MCF 10A (cell line): ENCODE measurements around the gene ATP5F1E. TPM values are rescaled to one million over a fixed set of nuclear protein-coding genes. Genes with fewer than 3 reads are reported as not detected.

Experiments
- BruUV-seq: library from RNA; stranded (reverse); fragments of 400-500 nt; replicated peaks from 2 replicates; lab custom pipeline; 2021; lab: Mats Ljungman, UMichigan
- CTCF ChIA-PET: fragments of 300-600 bp; sonication (Branson Sonifier 250); formaldehyde crosslinking; extraction: SDS; loops from one replicate; lab custom pipeline; 2021; ENCODE audit warnings: antibody characterized with exemption, inconsistent platforms; lab: Yijun Ruan, JAX
- POLR2A ChIA-PET: fragments of 300-600, 350-650 bp; sonication (Branson Sonifier 250); formaldehyde crosslinking; extraction: SDS; loops from one replicate; lab custom pipeline; 2020; ENCODE audit warnings: antibody characterized with exemption, inconsistent platforms; lab: Yijun Ruan, JAX
- DNase-seq: peaks from one replicate; pipeline ENCODE4 v3.0.0-alpha.2; 2018; ENCODE audit not compliant: unreplicated experiment
- H3K27ac Mint-ChIP-seq: one replicate; pipeline ENCODE4 v1.8.0; 2022; ENCODE audit warnings: mild to moderate bottlenecking, low read depth, mixed read lengths; ENCODE audit not compliant: unreplicated experiment
- H3K27me3 Mint-ChIP-seq: one replicate; pipeline ENCODE4 v1.8.0; 2022; ENCODE audit warnings: mixed read lengths; ENCODE audit not compliant: insufficient read depth, unreplicated experiment
- H3K36me3 Mint-ChIP-seq: one replicate; pipeline ENCODE4 v1.8.0; 2022; ENCODE audit warnings: mild to moderate bottlenecking, moderate library complexity, mixed read lengths; ENCODE audit not compliant: insufficient read depth, unreplicated experiment
- H3K4me1 Mint-ChIP-seq: one replicate; pipeline ENCODE4 v1.8.0; 2022; ENCODE audit warnings: mixed read lengths; ENCODE audit not compliant: insufficient read depth, unreplicated experiment
- H3K4me3 Mint-ChIP-seq: one replicate; pipeline ENCODE4 v1.8.0; 2022; ENCODE audit warnings: mild to moderate bottlenecking, moderate library complexity, mixed read lengths; ENCODE audit not compliant: unreplicated experiment
- H3K9me3 Mint-ChIP-seq: one replicate; pipeline ENCODE4 v1.8.0; 2022; ENCODE audit warnings: mixed read lengths; ENCODE audit not compliant: unreplicated experiment
- CTCF ChIP-seq: fragments of 200-600 bp; IDR thresholded peaks from one replicate; pipeline ENCODE4 v1.8.0; 2022; ENCODE audit warnings: antibody characterized with exemption, mild to moderate bottlenecking; ENCODE audit not compliant: unreplicated experiment
- intact Hi-C: fragments of 100-400 bp; cut with micrococcal nuclease; formaldehyde crosslinking; loops from 2 replicates; pipeline ENCODE4 v1.14.1; 2022
- total RNA-seq: library from RNA; stranded (reverse); gene quantifications from 2 replicates; pipeline ENCODE4 v1.2.3, GENCODE V29; 2022

The ATP5F1E gene
- total RNA-seq, 1 experiment from 2014 or later = 69.7 TPM

- Mint-ChIP-seq H3K36me3 (peaks cover 33% of the 10 kb centered on the region), H3K4me3 (peak overlapping the region; percentile 77), H3K9me3 (no peaks in the 10 kb centered on the region), H3K4me1 (peaks cover 37% of the 10 kb centered on the region), H3K27ac (peak overlapping the region; percentile 86), H3K27me3 (no peaks in the 10 kb centered on the region)
- ChIA-PET POLR2A (interaction anchor here (0.7 to 1.5 kb wide), 4 partner anchors 27 to 1449 kb away, joined by 3 to 4 read pairs (median 3); partner anchors contain the start of gene ATP5F1E), CTCF (interaction anchor here (0.6 to 0.8 kb wide), 3 partner anchors 12 to 136 kb away, joined by 3 to 5 read pairs (median 4); no protein-coding TSS in a partner anchor)
- intact Hi-C loops = no loop called here
- no peak for TF ChIP-seq CTCF
- no peak for DNase-seq
- no TSS peak for BruUV-seq
These were observed 26.5 kb downstream of the ATP5F1E start for GRCh38 chr20:59005523-59006166.

- Mint-ChIP-seq H3K27ac (peak overlapping the region; percentile 86), H3K4me3 (peak overlapping the region; percentile 77), H3K9me3 (no peaks in the 10 kb centered on the region), H3K4me1 (peaks cover 32% of the 10 kb centered on the region), H3K27me3 (no peaks in the 10 kb centered on the region), H3K36me3 (peaks cover 38% of the 10 kb centered on the region)
- BruUV-seq = no TSS peak
- ChIA-PET POLR2A (interaction anchor here (1.5 kb wide), 1 partner anchor 115 kb away, joined by 3 read pairs; no protein-coding TSS in a partner anchor), CTCF (interaction anchor here (0.7 kb wide), 1 partner anchor 20 kb away, joined by 3 read pairs; no protein-coding TSS in a partner anchor)
- intact Hi-C loops = no loop called here
- no peak for TF ChIP-seq CTCF
- no peak for DNase-seq
These were observed 27.2 kb downstream of the ATP5F1E start for GRCh38 chr20:59004763-59005522.

GRCh38 chr20:59004493-59004762 is 27.7 kb downstream of the ATP5F1E start:
- ChIA-PET POLR2A (no interaction called here), CTCF (interaction anchor here (0.6 to 0.7 kb wide), 2 partner anchors 19 to 1366 kb away, joined by 3 read pairs; no protein-coding TSS in a partner anchor)
- Mint-ChIP-seq H3K27ac (peak overlapping the region; percentile 31), H3K27me3 (no peaks in the 10 kb centered on the region), H3K4me1 (peaks cover 32% of the 10 kb centered on the region), H3K4me3 (peak overlapping the region; percentile 17), H3K36me3 (peaks cover 43% of the 10 kb centered on the region), H3K9me3 (no peaks in the 10 kb centered on the region)
- intact Hi-C loops = no loop called here
- DNase-seq = no peak
- BruUV-seq = no TSS peak
- TF ChIP-seq CTCF = no peak

- no peaks in the 10 kb centered on the region for H3K9me3 Mint-ChIP-seq
- ChIA-PET POLR2A (no interaction called here), CTCF (interaction anchor here (0.6 kb wide), 1 partner anchor 1365 kb away, joined by 3 read pairs; no protein-coding TSS in a partner anchor)
- no TSS peak for BruUV-seq
- no peak for DNase-seq
- no peak for TF ChIP-seq CTCF
- H3K27me3 Mint-ChIP-seq = no peaks in the 10 kb centered on the region
- peak overlapping the region; percentile 31 for H3K27ac Mint-ChIP-seq
- H3K36me3 Mint-ChIP-seq = peaks cover 48% of the 10 kb centered on the region
- H3K4me3 Mint-ChIP-seq = peak overlapping the region; percentile 17
- H3K4me1 Mint-ChIP-seq = peaks cover 32% of the 10 kb centered on the region
- intact Hi-C loops = no loop called here
These were observed 28.2 kb downstream of the ATP5F1E start for GRCh38 chr20:59003836-59004492.
